Neural cell (in vitro differentiated cells): Measurements from ENCODE around the gene EIF1AD. TPM values are rescaled to one million over a fixed set of nuclear protein-coding genes. Genes with fewer than 3 reads are reported as not detected.

ENCODE experiments used
- H2AFZ ChIP-seq: fragments of 200-600, 300-800 bp; sonication (generic), shearing (Covaris generic); 2 replicates; pipeline ENCODE4 v1.6.0; 2014; ENCODE audit warnings: low read depth, mild to moderate bottlenecking, antibody characterized with exemption, low read length, moderate library complexity
- H3F3A ChIP-seq: fragments of 200-600 bp; shearing (Covaris generic); 2 replicates; pipeline ENCODE4 v1.6.1; 2016; ENCODE audit warnings: mild to moderate bottlenecking, moderate library complexity, mixed read lengths, antibody characterized with exemption, low read length; ENCODE audit not compliant: insufficient read depth, poor library complexity, severe bottlenecking
- H3K27ac ChIP-seq: fragments of 200-600, 300-800 bp; sonication (generic), shearing (Covaris generic); 2 replicates; pipeline ENCODE4 v1.5.1; 2014; ENCODE audit warnings: mild to moderate bottlenecking, low read length, moderate library complexity
- H3K27me3 ChIP-seq: fragments of 300-800, 200-600 bp; sonication (generic), shearing (Covaris generic); 2 replicates; pipeline ENCODE4 v1.6.0; 2014; ENCODE audit warnings: mild to moderate bottlenecking, low read depth, low read length, moderate library complexity; ENCODE audit not compliant: insufficient read depth
- H3K36me3 ChIP-seq: fragments of 300-800, 200-600 bp; sonication (generic), shearing (Covaris generic); 2 replicates; pipeline ENCODE4 v1.5.1; 2014; ENCODE audit warnings: mild to moderate bottlenecking, antibody characterized with exemption, low read length, moderate library complexity; ENCODE audit not compliant: insufficient read depth
- H3K4me2 ChIP-seq: fragments of 300-800, 200-600 bp; sonication (generic), shearing (Covaris generic); 2 replicates; pipeline ENCODE4 v1.6.0; 2014; ENCODE audit warnings: mild to moderate bottlenecking, low read length
- H3K4me3 ChIP-seq: fragments of 300-800, 200-600 bp; sonication (generic), shearing (Covaris generic); 2 replicates; pipeline ENCODE4 v1.5.1; 2014; ENCODE audit warnings: mild to moderate bottlenecking, low read length, moderate library complexity
- H3K79me2 ChIP-seq: fragments of 200-600 bp; shearing (Covaris generic); replicated peaks from 2 replicates; pipeline ENCODE4 v1.6.0; 2014; ENCODE audit warnings: mild to moderate bottlenecking, low read length, moderate library complexity; ENCODE audit not compliant: insufficient read depth
- H3K9ac ChIP-seq: fragments of 300-800, 200-600 bp; sonication (generic), shearing (Covaris generic); 2 replicates; pipeline ENCODE4 v1.6.1; 2016; ENCODE audit warnings: mild to moderate bottlenecking, low read length, mixed read lengths
- H3K9me2 ChIP-seq: fragments of 200-600 bp; shearing (Covaris generic); 2 replicates; pipeline ENCODE4 v1.6.1; 2016; ENCODE audit warnings: mild to moderate bottlenecking, low read length, mixed read lengths; ENCODE audit not compliant: insufficient read depth
- H3K9me3 ChIP-seq: fragments of 200-600, 300-800 bp; sonication (generic), shearing (Covaris generic); 2 replicates; pipeline ENCODE4 v1.6.1; 2016; ENCODE audit warnings: mild to moderate bottlenecking, mixed run types, low read length, moderate library complexity, mixed read lengths
- H4K20me1 ChIP-seq: fragments of 200-600 bp; shearing (Covaris generic); 2 replicates; pipeline ENCODE4 v1.6.1; 2016; ENCODE audit warnings: mild to moderate bottlenecking, mixed run types; ENCODE audit not compliant: insufficient read depth
- CTCF ChIP-seq: fragments of 450-650 bp; IDR thresholded peaks from 2 replicates; pipeline ENCODE4 v1.5.1; 2014; ENCODE audit warnings: antibody characterized with exemption, mild to moderate bottlenecking, moderate library complexity; ENCODE audit not compliant: poor library complexity, severe bottlenecking
- EP300 ChIP-seq: fragments of 450-650 bp; conservative IDR thresholded peaks from 2 replicates; pipeline ENCODE4 v1.6.1; 2014; ENCODE audit warnings: antibody characterized with exemption, mild to moderate bottlenecking, moderate library complexity; ENCODE audit not compliant: poor library complexity, severe bottlenecking
- EZH2 ChIP-seq: fragments of 200-600, 300-800 bp; shearing (Covaris generic), sonication (generic); IDR thresholded peaks from 2 replicates; pipeline ENCODE4 v1.6.1; 2014; ENCODE audit warnings: antibody characterized with exemption, low read length, borderline replicate concordance, mild to moderate bottlenecking; ENCODE audit not compliant: insufficient read depth, poor library complexity, severe bottlenecking
- MXI1 ChIP-seq: fragments of 450-650 bp; conservative IDR thresholded peaks from 2 replicates; pipeline ENCODE4 v1.6.1; 2014; ENCODE audit warnings: antibody characterized with exemption, mild to moderate bottlenecking; ENCODE audit not compliant: poor library complexity, severe bottlenecking
- POLR2AphosphoS5 ChIP-seq: IDR thresholded peaks from 2 replicates; pipeline ENCODE4 v1.6.1; 2012
- RAD21 ChIP-seq: fragments of 450-650 bp; conservative IDR thresholded peaks from 2 replicates; pipeline ENCODE4 v1.6.1; 2014; ENCODE audit warnings: antibody characterized with exemption, mild to moderate bottlenecking, moderate library complexity
- REST ChIP-seq: IDR thresholded peaks from 2 replicates; pipeline ENCODE4 v1.6.1; 2012; ENCODE audit warnings: borderline replicate concordance
- SMC3 ChIP-seq: fragments of 450-650 bp; conservative IDR thresholded peaks from 2 replicates; pipeline ENCODE4 v1.6.1; 2014; ENCODE audit warnings: antibody characterized with exemption, mild to moderate bottlenecking, moderate library complexity; ENCODE audit not compliant: poor library complexity
- TAF1 ChIP-seq: IDR thresholded peaks from 2 replicates; pipeline ENCODE4 v1.6.1; 2012; ENCODE audit warnings: low read depth
- polyA plus RNA-seq: library from polyadenylated mRNA; depleted of rRNA; stranded (reverse); fragments of >200 nt; gene quantifications from 2 replicates; pipeline ENCODE4 v1.2.3, GENCODE V29; 2014

Gene EIF1AD
- polyA plus RNA-seq, 1 donor from 2014 or later: 34.9 TPM

GRCh38 chr11:66014804-66015453 is 13.0 kb upstream of the EIF1AD start:
- Histone ChIP-seq H3K79me2 (no peaks in the 10 kb centered on the region), H3K9me2 (no peaks in the 10 kb centered on the region), H3K4me2 (no peak overlapping the region), H3K27ac (no peak overlapping the region), H3K9me3 (no peaks in the 10 kb centered on the region), H3K4me3 (no peak overlapping the region), H3F3A (no peaks in the 10 kb centered on the region), H3K36me3 (no peaks in the 10 kb centered on the region), H3K9ac (no peak overlapping the region), H2AFZ (no peak overlapping the region), H3K27me3 (peaks cover 15% of the 10 kb centered on the region), H4K20me1 (no peaks in the 10 kb centered on the region)
- TF ChIP-seq SMC3 (no peak), EP300 (no peak), CTCF (no peak), POLR2AphosphoS5 (no peak), REST (no peak), TAF1 (no peak), MXI1 (no peak), RAD21 (no peak), EZH2 (no peak)

GRCh38 chr11:66013762-66014100 is 11.8 kb upstream of the EIF1AD start:
- Histone ChIP-seq H3K9me3 (no peaks in the 10 kb centered on the region), H2AFZ (no peak overlapping the region), H3K36me3 (no peaks in the 10 kb centered on the region), H3K9me2 (no peaks in the 10 kb centered on the region), H3K27me3 (peaks cover 15% of the 10 kb centered on the region), H3F3A (no peaks in the 10 kb centered on the region), H3K79me2 (no peaks in the 10 kb centered on the region), H3K4me3 (no peak overlapping the region), H3K9ac (no peak overlapping the region), H3K27ac (no peak overlapping the region), H3K4me2 (no peak overlapping the region), H4K20me1 (no peaks in the 10 kb centered on the region)
- TF ChIP-seq EP300 (no peak), CTCF (no peak), REST (no peak), RAD21 (no peak), EZH2 (no peak), TAF1 (no peak)
